Stimulated activated CD4-positive, alpha-beta T cell treated with anti-CD3 and anti-CD28 coated beads, Interleukin-1b, Interleukin-23, amount 100 ng/mL, for 24 hours (primary cell): ENCODE data around the gene USP43.

ENCODE experiments used
- DNase-seq, 4 experiments: peaks; one replicate each; pipeline ENCODE4 v3.0.0-alpha.2; 2020; ENCODE audit warnings: low read depth in 4 of 4, low spot score in 1 of 4

USP43 gene

DNA sequence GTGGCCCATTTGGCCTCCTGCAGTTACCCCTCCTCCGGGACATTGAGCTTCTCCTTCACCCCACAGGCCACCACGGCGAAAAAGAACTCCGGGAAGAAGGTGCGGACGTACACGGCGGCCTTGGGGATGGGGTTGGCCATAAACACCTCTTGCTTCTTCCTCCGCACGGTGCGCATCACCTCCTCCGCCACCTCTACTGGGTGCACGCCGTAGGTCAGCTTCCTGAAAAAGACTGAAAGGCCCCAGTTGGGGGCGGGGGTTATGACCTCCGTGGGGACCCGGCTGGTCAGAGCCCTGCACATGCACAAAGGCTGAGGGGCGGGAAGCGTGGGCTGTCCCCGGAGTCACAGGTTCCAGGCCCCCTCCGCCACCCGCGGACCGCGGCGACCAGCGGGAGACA, 126.1 kb downstream of the USP43 start:
- DNase-seq, result no peak

DNA sequence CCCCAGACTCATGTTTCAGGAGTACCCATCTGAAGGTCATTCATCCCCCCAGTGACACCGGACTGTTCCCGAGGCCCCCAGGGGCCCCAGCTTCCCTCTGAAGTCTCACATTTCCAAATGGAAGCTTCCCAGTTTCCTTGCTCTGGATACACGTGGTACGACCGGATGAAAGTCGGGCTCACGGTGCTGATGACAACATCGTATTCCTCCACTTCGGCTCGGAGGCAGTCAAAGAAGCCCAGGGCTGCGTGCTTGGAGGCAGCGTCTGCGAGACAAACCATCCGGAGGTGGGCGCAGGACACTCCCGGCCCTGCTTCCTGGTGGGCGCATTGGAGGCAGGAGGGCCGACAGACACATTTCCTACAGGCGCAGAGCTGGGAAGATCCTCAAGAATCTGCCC, 127.3 kb downstream of the USP43 start:
- DNase-seq, result no peak

DNA sequence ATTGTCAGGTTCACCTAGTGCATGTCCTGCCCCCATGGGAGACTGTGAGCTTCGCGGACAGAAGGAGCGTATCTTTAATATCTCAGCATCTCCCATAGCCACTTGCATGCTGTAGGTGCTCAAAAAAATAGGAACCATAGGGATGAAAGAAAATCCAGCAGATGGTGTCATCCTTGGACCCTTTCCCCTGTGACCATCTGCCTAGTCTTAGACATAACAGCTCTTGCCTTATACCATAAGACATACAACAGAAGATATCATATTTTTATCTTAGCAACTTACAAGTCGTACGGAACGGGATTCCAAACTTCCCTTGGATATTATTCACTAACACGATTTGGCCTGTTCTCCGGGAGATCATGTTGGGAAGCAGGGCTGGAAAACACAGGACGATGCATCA, 131.6 kb downstream of the USP43 start:
- DNase-seq, result no peak
